IMR-90 (cell line): Measurements from ENCODE around the gene ACAN. TPM values are rescaled to one million over a fixed set of nuclear protein-coding genes. Genes with fewer than 3 reads are reported as not detected.

ENCODE experiments used
- ATAC-seq: fragments of 200-7000 bp; cut with Tn5 transposase; 2 replicates; pipeline ENCODE4 v1.9.1; 2020; ENCODE audit warnings: low read depth, mild to moderate bottlenecking, moderate library complexity
- BruUV-seq: library from RNA; stranded (reverse); fragments of 400-500 nt; replicated peaks from 2 replicates; lab custom pipeline; 2021; lab: Mats Ljungman, UMichigan
- CTCF ChIA-PET: fragments of 300-600 bp; formaldehyde crosslinking; extraction: SDS; loops from one replicate; lab custom pipeline; 2021; ENCODE audit warnings: antibody characterized with exemption; lab: Yijun Ruan, JAX
- POLR2A ChIA-PET: fragments of 300-600 bp; sonication (Branson Sonifier 250); formaldehyde crosslinking; loops from one replicate; lab custom pipeline; 2022; ENCODE audit warnings: antibody characterized with exemption; ENCODE audit not compliant: unreplicated experiment; lab: Charles Lee
- DNase-seq: peaks from one replicate; pipeline ENCODE4 v3.0.0; 2013
- H2AFZ ChIP-seq: replicated peaks from 2 replicates; pipeline ENCODE3; 2013; ENCODE audit warnings: low read length, mild to moderate bottlenecking; ENCODE audit not compliant: poor library complexity
- H2AK5ac ChIP-seq: 2 replicates; pipeline ENCODE4 v1.6.1; 2013; ENCODE audit warnings: low read depth, low read length, inconsistent platforms
- H2AK9ac ChIP-seq: replicated peaks from 2 replicates; pipeline ENCODE3; 2013; ENCODE audit warnings: mild to moderate bottlenecking, low read depth, low read length, moderate library complexity; ENCODE audit not compliant: poor library complexity
- H2BK120ac ChIP-seq: 2 replicates; pipeline ENCODE4 v1.6.1; 2013; ENCODE audit warnings: low read depth, low read length, inconsistent platforms
- H2BK15ac ChIP-seq: 3 replicates; pipeline ENCODE4 v1.6.1; 2013; ENCODE audit warnings: low read depth, low read length, inconsistent platforms
- H2BK20ac ChIP-seq: 2 replicates; pipeline ENCODE4 v1.6.1; 2013; ENCODE audit warnings: low read depth, mild to moderate bottlenecking, inconsistent platforms, low read length, moderate library complexity
- H2BK5ac ChIP-seq: 2 replicates; pipeline ENCODE4 v1.6.1; 2013; ENCODE audit warnings: mild to moderate bottlenecking, low read depth, low read length, inconsistent platforms; ENCODE audit not compliant: poor library complexity, severe bottlenecking
- H3K14ac ChIP-seq: replicated peaks from 2 replicates; pipeline ENCODE4 v1.6.1; 2013; ENCODE audit warnings: low read depth, low read length, inconsistent platforms
- H3K18ac ChIP-seq: 2 replicates; pipeline ENCODE4 v1.6.1; 2013; ENCODE audit warnings: low read depth, low read length, control low read depth
- H3K23ac ChIP-seq: 2 replicates; pipeline ENCODE4 v1.6.1; 2013; ENCODE audit warnings: low read depth, low read length, inconsistent platforms
- H3K27ac ChIP-seq: 2 replicates; pipeline ENCODE4 v1.5.1; 2013; ENCODE audit warnings: mild to moderate bottlenecking, control low read depth, low read length; ENCODE audit not compliant: insufficient read depth
- H3K27me3 ChIP-seq: 2 replicates; pipeline ENCODE4 v1.6.1; 2013; ENCODE audit warnings: low read length; ENCODE audit not compliant: control insufficient read depth, insufficient read depth
- H3K36me3 ChIP-seq: 2 replicates; pipeline ENCODE4 v1.6.1; 2013; ENCODE audit warnings: low read length, mixed read lengths; ENCODE audit not compliant: control insufficient read depth, insufficient read depth
- H3K4ac ChIP-seq: 2 replicates; pipeline ENCODE4 v1.6.1; 2013; ENCODE audit warnings: low read depth, low read length, inconsistent platforms
- H3K4me1 ChIP-seq: 2 replicates; pipeline ENCODE4 v1.6.1; 2013; ENCODE audit warnings: low read length, mixed read lengths; ENCODE audit not compliant: control insufficient read depth, insufficient read depth
- H3K4me2 ChIP-seq: 2 replicates; pipeline ENCODE4 v1.6.1; 2013; ENCODE audit warnings: low read depth, mild to moderate bottlenecking, control low read depth, low read length, moderate library complexity
- H3K4me3 ChIP-seq: 2 replicates; pipeline ENCODE4 v1.5.1; 2013; ENCODE audit warnings: low read depth, mild to moderate bottlenecking, control low read depth, low read length, moderate library complexity; ENCODE audit not compliant: insufficient read depth
- H3K56ac ChIP-seq: 2 replicates; pipeline ENCODE4 v1.6.1; 2013; ENCODE audit warnings: low read length, inconsistent platforms; ENCODE audit not compliant: insufficient read depth; ENCODE audit errors: extremely low read depth
- H3K79me1 ChIP-seq, 2 experiments: 2 replicates each; pipeline ENCODE4 v1.6.1; 2013; ENCODE audit warnings: low read length in 2 of 2, inconsistent platforms in 1 of 2, low read depth in 1 of 2
- H3K9ac ChIP-seq: 2 replicates; pipeline ENCODE4 v1.6.1; 2013; ENCODE audit warnings: low read depth, low read length, control low read depth
- H3K9me1 ChIP-seq: 2 replicates; pipeline ENCODE4 v1.6.1; 2013; ENCODE audit warnings: low read length, inconsistent platforms; ENCODE audit not compliant: insufficient read depth
- H3K9me3 ChIP-seq: 2 replicates; pipeline ENCODE4 v1.6.1; 2013; ENCODE audit warnings: low read length; ENCODE audit not compliant: control insufficient read depth, insufficient read depth
- H4K20me1 ChIP-seq: 2 replicates; pipeline ENCODE4 v1.6.1; 2013; ENCODE audit warnings: low read length, inconsistent platforms; ENCODE audit not compliant: insufficient read depth
- H4K5ac ChIP-seq: 2 replicates; pipeline ENCODE4 v1.6.1; 2013; ENCODE audit warnings: mild to moderate bottlenecking, low read depth, low read length, control low read depth
- H4K8ac ChIP-seq, 2 experiments: 2 replicates each; pipeline ENCODE4 v1.6.1; 2013; ENCODE audit warnings: low read depth in 2 of 2, low read length in 2 of 2, control low read depth in 1 of 2, inconsistent platforms in 1 of 2
- H4K91ac ChIP-seq: 2 replicates; pipeline ENCODE4 v1.6.1; 2013; ENCODE audit warnings: low read depth, low read length, inconsistent platforms; ENCODE audit not compliant: insufficient read depth
- BHLHE40 ChIP-seq: fragments of 150-350 bp; IDR thresholded peaks from 2 replicates; pipeline ENCODE4 v1.6.1; 2016; ENCODE audit warnings: mild to moderate bottlenecking, low read depth, low read length
- CHD1 ChIP-seq: IDR thresholded peaks from 2 replicates; pipeline ENCODE4 v1.6.1; 2012; ENCODE audit warnings: low read depth, low read length, improper control_type of control experiment
- FOS ChIP-seq: fragments of 150-350 bp; IDR thresholded peaks from 2 replicates; pipeline ENCODE4 v1.6.1; 2016; ENCODE audit warnings: low read depth, low read length
- SMC3 ChIP-seq: fragments of 150-350 bp; IDR thresholded peaks from 2 replicates; pipeline ENCODE4 v1.6.1; 2016; ENCODE audit warnings: low read depth, mild to moderate bottlenecking, antibody characterized with exemption, low read length, moderate library complexity
- WGBS, 2 experiments: methylation state at CpG; one replicate each; pipeline versions ENCODE4 v1.1.5 to v1.1.7; 2013; ENCODE audit warnings: missing lambda C conversion rate in 2 of 2; ENCODE audit not compliant: insufficient read length in 1 of 2; ENCODE audit errors: extremely low coverage in 2 of 2; 5-methylcytosine and 5-hydroxymethylcytosine counted together
- dilution Hi-C: fragments of 300-500 bp; cut with HindIII; formaldehyde crosslinking; loops from one replicate; pipeline ENCODE4 v1.14.3; 2018; ENCODE audit warnings: low sequenced_read_pairs; ENCODE audit not compliant: unreplicated experiment
- in situ Hi-C: fragments of 300-500 bp; cut with MboI; formaldehyde crosslinking; loops from 3 replicates; pipeline ENCODE4 v1.14.3; 2019; ENCODE audit warnings: low sequenced_read_pairs, inconsistent platforms, mixed read lengths
- intact Hi-C: fragments of 100-400 bp; cut with micrococcal nuclease; formaldehyde crosslinking; loops from 2 replicates; pipeline ENCODE4 v1.10.0; 2022
- polyA plus RNA-seq, 3 experiments: library from polyadenylated mRNA; depleted of rRNA; stranded (reverse); fragments of >200 nt; gene quantifications; 2 replicates each; pipeline ENCODE4 v1.2.3, GENCODE V29; 2012; ENCODE audit warnings: low replicate concordance in 1 of 3
- total RNA-seq: library from RNA; depleted of rRNA; stranded (reverse); fragments of >200 nt; gene quantifications from 2 replicates; pipeline ENCODE4 v1.2.3, GENCODE V29; 2012

ACAN gene
- total and polyA plus RNA-seq, 2 of the 4 experiments (the other 2 are of a cell fraction): 0.54 to 0.96 TPM

GRCh38 chr15:88902846-88903245, 99.6 kb downstream of the ACAN start:
- no peaks in the 10 kb centered on the region for H3K9me3 ChIP-seq
- H3K14ac ChIP-seq: no peak overlapping the region
- peaks cover 67% of the 10 kb centered on the region for H3K36me3 ChIP-seq
- H2AK5ac ChIP-seq: no peak overlapping the region
- dilution Hi-C loops (loop anchor here (25.0 kb wide), 1 partner anchor 109 kb away; no protein-coding TSS in a partner anchor), in situ Hi-C loops (loop anchor here (5.0 kb wide), 1 partner anchor 274 kb away; no protein-coding TSS in a partner anchor), intact Hi-C loops (loop anchor here (10.0 kb wide), 1 partner anchor 402 kb away; no protein-coding TSS in a partner anchor)
- no peak overlapping the region for H2BK120ac ChIP-seq
- DNase-seq: no peak
- peaks cover 29 to 81% of the 10 kb centered on the region in 2 experiments; a peak in 3 of 4 replicates for H3K79me1 ChIP-seq
- H2AK9ac ChIP-seq: no peak overlapping the region
- no CpG with 5 or more reads among the region's 2 CpGs for WGBS, 2 experiments
- CTCF ChIA-PET: interaction anchor here (0.6 to 0.9 kb wide), 2 partner anchors 24 to 58 kb away, joined by 3 to 4 read pairs; no protein-coding TSS in a partner anchor
- no peak overlapping the region for H2BK5ac ChIP-seq
- no peak overlapping the region for H4K91ac ChIP-seq
- no peak overlapping the region for H3K4ac ChIP-seq
- H2AFZ ChIP-seq: no peak overlapping the region
- no peak overlapping the region for H3K9ac ChIP-seq
- no peak overlapping the region for H3K4me3 ChIP-seq
- TF ChIP-seq BHLHE40 (no peak), FOS (no peak), CHD1 (no peak), SMC3 (no peak)
- BruUV-seq: no TSS peak
- H3K9me1 ChIP-seq: peaks cover 11% of the 10 kb centered on the region
- H3K56ac ChIP-seq: no peak overlapping the region
- no peak overlapping the region for H3K4me2 ChIP-seq
- H4K20me1 ChIP-seq: peaks cover 76% of the 10 kb centered on the region; the same call in 1 of the 2 replicates
- H3K27me3 ChIP-seq: no peaks in the 10 kb centered on the region
- H2BK15ac ChIP-seq: no peak overlapping the region
- H3K27ac ChIP-seq: no peak overlapping the region
- H2BK20ac ChIP-seq: no peak overlapping the region
- H3K4me1 ChIP-seq: peaks cover 6% of the 10 kb centered on the region
- POLR2A ChIA-PET: no interaction called here
- no peak overlapping the region for H4K8ac ChIP-seq
- H3K23ac ChIP-seq: no peak overlapping the region
- H3K18ac ChIP-seq: no peak overlapping the region
- ATAC-seq: no peak
- no peak overlapping the region for H4K5ac ChIP-seq
